ENCODE measurements around the gene FHIT. TPM values are rescaled to one million over a fixed set of nuclear protein-coding genes. Genes with fewer than 3 reads are reported as not detected.

FHIT gene
- total RNA-seq, 2 donors from 2014 or later: 2.9 to 12.2 TPM

GRCh38 chr3:60742606-60743145, 508.6 kb downstream of the FHIT start:
- H3K9me3 Mint-ChIP-seq: no peaks in the 10 kb centered on the region
- ATAC-seq (replicated peaks): no peak
- H3K4me1 Mint-ChIP-seq: no peaks in the 10 kb centered on the region
- H3K4me3 Mint-ChIP-seq: no peak overlapping the region
- H3K27me3 Mint-ChIP-seq: no peaks in the 10 kb centered on the region
- no peak overlapping the region for H3K27ac Mint-ChIP-seq
- no peaks in the 10 kb centered on the region for H3K36me3 Mint-ChIP-seq (ENCODE audit: low read depth)

- Mint-ChIP-seq H3K36me3 (ENCODE audit: low read depth) (no peaks in the 10 kb centered on the region), H3K9me3 (no peaks in the 10 kb centered on the region), H3K27me3 (no peaks in the 10 kb centered on the region), H3K27ac (no peak overlapping the region), H3K4me1 (no peaks in the 10 kb centered on the region), H3K4me3 (no peak overlapping the region)
- no peak for ATAC-seq (replicated peaks)
Measured at GRCh38 chr3:60737633-60738399, 513.4 kb downstream of the FHIT start.

- no peak for ATAC-seq (replicated peaks)
- Mint-ChIP-seq H3K9me3 (peaks cover 10% of the 10 kb centered on the region), H3K4me1 (no peaks in the 10 kb centered on the region), H3K36me3 (ENCODE audit: low read depth) (no peaks in the 10 kb centered on the region), H3K27me3 (no peaks in the 10 kb centered on the region), H3K27ac (no peak overlapping the region), H3K4me3 (no peak overlapping the region)
Measured at GRCh38 chr3:60730371-60730770, 520.9 kb downstream of the FHIT start.

GRCh38 chr3:60729056-60729455, 522.2 kb downstream of the FHIT start:
- H3K9me3 Mint-ChIP-seq: peaks cover 10% of the 10 kb centered on the region
- H3K27me3 Mint-ChIP-seq: no peaks in the 10 kb centered on the region
- ATAC-seq (replicated peaks): no peak
- no peak overlapping the region for H3K27ac Mint-ChIP-seq
- H3K4me3 Mint-ChIP-seq: no peak overlapping the region
- no peaks in the 10 kb centered on the region for H3K36me3 Mint-ChIP-seq (ENCODE audit: low read depth)
- H3K4me1 Mint-ChIP-seq: no peaks in the 10 kb centered on the region

GRCh38 chr3:60728006-60728405, 523.2 kb downstream of the FHIT start:
- H3K4me1 Mint-ChIP-seq: no peaks in the 10 kb centered on the region
- H3K4me3 Mint-ChIP-seq: no peak overlapping the region
- no peaks in the 10 kb centered on the region for H3K27me3 Mint-ChIP-seq
- no peak for ATAC-seq (replicated peaks)
- no peaks in the 10 kb centered on the region for H3K36me3 Mint-ChIP-seq (ENCODE audit: low read depth)
- H3K9me3 Mint-ChIP-seq: peaks cover 10% of the 10 kb centered on the region
- no peak overlapping the region for H3K27ac Mint-ChIP-seq

- Mint-ChIP-seq H3K9me3 (no peaks in the 10 kb centered on the region), H3K4me3 (no peak overlapping the region), H3K36me3 (ENCODE audit: low read depth) (no peaks in the 10 kb centered on the region), H3K4me1 (no peaks in the 10 kb centered on the region), H3K27me3 (no peaks in the 10 kb centered on the region), H3K27ac (no peak overlapping the region)
- ATAC-seq (replicated peaks): no peak
Measured at GRCh38 chr3:60720736-60721135, 530.5 kb downstream of the FHIT start.

GRCh38 chr3:60716573-60716972, 534.7 kb downstream of the FHIT start:
- peaks cover under 1% of the 10 kb centered on the region for H3K9me3 Mint-ChIP-seq
- no peaks in the 10 kb centered on the region for H3K36me3 Mint-ChIP-seq (ENCODE audit: low read depth)
- H3K4me3 Mint-ChIP-seq: no peak overlapping the region
- no peak overlapping the region for H3K27ac Mint-ChIP-seq
- no peak for ATAC-seq (replicated peaks)
- H3K27me3 Mint-ChIP-seq: no peaks in the 10 kb centered on the region
- no peaks in the 10 kb centered on the region for H3K4me1 Mint-ChIP-seq

- Mint-ChIP-seq H3K27me3 (peaks cover 3% of the 10 kb centered on the region), H3K9me3 (peaks cover 4% of the 10 kb centered on the region), H3K27ac (no peak overlapping the region), H3K4me3 (no peak overlapping the region), H3K4me1 (no peaks in the 10 kb centered on the region), H3K36me3 (ENCODE audit: low read depth) (no peaks in the 10 kb centered on the region)
- ATAC-seq (replicated peaks): no peak
Measured at GRCh38 chr3:60708191-60708975, 542.9 kb downstream of the FHIT start.

- Mint-ChIP-seq H3K4me1 (no peaks in the 10 kb centered on the region), H3K36me3 (ENCODE audit: low read depth) (no peaks in the 10 kb centered on the region), H3K4me3 (no peak overlapping the region), H3K27ac (no peak overlapping the region), H3K9me3 (peaks cover 4% of the 10 kb centered on the region), H3K27me3 (peaks cover 3% of the 10 kb centered on the region)
- ATAC-seq (replicated peaks): no peak
Measured at GRCh38 chr3:60707452-60708020, 543.7 kb downstream of the FHIT start.

GRCh38 chr3:60703956-60704736, 547.1 kb downstream of the FHIT start:
- H3K36me3 Mint-ChIP-seq (ENCODE audit: low read depth): no peaks in the 10 kb centered on the region
- ATAC-seq (replicated peaks): no peak
- peaks cover 3% of the 10 kb centered on the region for H3K27me3 Mint-ChIP-seq
- H3K9me3 Mint-ChIP-seq: no peaks in the 10 kb centered on the region
- no peak overlapping the region for H3K4me3 Mint-ChIP-seq
- H3K4me1 Mint-ChIP-seq: no peaks in the 10 kb centered on the region
- no peak overlapping the region for H3K27ac Mint-ChIP-seq

GRCh38 chr3:60703008-60703407, 548.2 kb downstream of the FHIT start:
- no peak for ATAC-seq (replicated peaks)
- Mint-ChIP-seq H3K27ac (no peak overlapping the region), H3K4me1 (no peaks in the 10 kb centered on the region), H3K4me3 (no peak overlapping the region), H3K9me3 (no peaks in the 10 kb centered on the region), H3K36me3 (ENCODE audit: low read depth) (no peaks in the 10 kb centered on the region), H3K27me3 (peaks cover 3% of the 10 kb centered on the region)

- no peak overlapping the region for H3K27ac Mint-ChIP-seq
- ATAC-seq (replicated peaks): no peak
- no peaks in the 10 kb centered on the region for H3K27me3 Mint-ChIP-seq
- peaks cover 3% of the 10 kb centered on the region for H3K9me3 Mint-ChIP-seq
- no peak overlapping the region for H3K4me3 Mint-ChIP-seq
- H3K36me3 Mint-ChIP-seq (ENCODE audit: low read depth): no peaks in the 10 kb centered on the region
- H3K4me1 Mint-ChIP-seq: no peaks in the 10 kb centered on the region
Measured at GRCh38 chr3:60698117-60698516, 553.1 kb downstream of the FHIT start.

GRCh38 chr3:60697132-60697531, 554.1 kb downstream of the FHIT start:
- Mint-ChIP-seq H3K27me3 (no peaks in the 10 kb centered on the region), H3K4me3 (no peak overlapping the region), H3K36me3 (ENCODE audit: low read depth) (no peaks in the 10 kb centered on the region), H3K27ac (no peak overlapping the region), H3K4me1 (no peaks in the 10 kb centered on the region), H3K9me3 (peaks cover 3% of the 10 kb centered on the region)
- no peak for ATAC-seq (replicated peaks)

GRCh38 chr3:60696428-60697125, 554.7 kb downstream of the FHIT start:
- Mint-ChIP-seq H3K27ac (no peak overlapping the region), H3K36me3 (ENCODE audit: low read depth) (no peaks in the 10 kb centered on the region), H3K4me3 (no peak overlapping the region), H3K4me1 (no peaks in the 10 kb centered on the region), H3K27me3 (no peaks in the 10 kb centered on the region), H3K9me3 (peaks cover 3% of the 10 kb centered on the region)
- ATAC-seq (replicated peaks): no peak
